Measurements from ENCODE around the gene SRRT.

DNA sequence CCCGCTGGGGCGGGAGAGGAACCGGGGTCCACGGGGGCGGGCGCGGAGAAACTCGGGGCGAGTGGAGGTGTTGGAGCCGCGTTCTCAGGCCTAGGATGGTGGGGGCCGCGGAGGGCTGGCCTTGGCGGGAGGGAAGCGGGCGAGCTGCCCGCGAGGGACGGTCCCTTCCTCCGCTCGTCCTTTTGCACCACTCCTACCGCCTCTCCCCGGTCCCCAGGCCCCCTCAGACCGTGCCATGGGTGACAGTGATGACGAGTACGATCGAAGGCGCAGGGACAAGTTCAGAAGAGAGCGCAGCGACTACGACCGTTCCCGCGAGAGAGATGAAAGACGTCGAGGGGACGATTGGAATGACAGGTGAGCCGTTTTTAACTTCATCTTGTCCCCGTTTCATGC lies 451 bp downstream of the SRRT start:
- TF ChIP-seq CTCF (IDR thresholded peaks at IDR 0.05): no peak
- no peak for TF ChIP-seq EZH2 (IDR thresholded peaks at IDR 0.05; ENCODE audit: borderline replicate concordance, insufficient read depth, low read depth, low read length, poor library complexity, severe bottlenecking)
